Measurements from ENCODE around the gene SKOR1.

Gene SKOR1

GRCh38 chr15:67808821-67809220 lies 16.5 kb upstream of the SKOR1 start:
- no peak for TF ChIP-seq CTCF (IDR thresholded peaks at IDR 0.05; ENCODE audit: insufficient read depth, low read length)
- no peak overlapping the region for H3K4me3 ChIP-seq (replicated peaks; ENCODE audit: insufficient read depth, low read length)
- H3K27ac ChIP-seq (replicated peaks) = no peak overlapping the region
- no peaks in the 10 kb centered on the region for H3K27me3 ChIP-seq (ENCODE audit: insufficient read depth, poor library complexity, severe bottlenecking)
- no peak for DNase-seq (ENCODE audit: low read depth in 1 of 2, low spot score in 1 of 2)

- H3K27me3 ChIP-seq (ENCODE audit: insufficient read depth, poor library complexity, severe bottlenecking) = no peaks in the 10 kb centered on the region
- TF ChIP-seq REST (IDR thresholded peaks at IDR 0.05; ENCODE audit: insufficient replicate concordance, low read depth) (no peak), SPI1 (IDR thresholded peaks at IDR 0.05; ENCODE audit: borderline replicate concordance, low read depth) (no peak), POLR2AphosphoS5 (IDR thresholded peaks at IDR 0.05; ENCODE audit: low read depth) (no peak), GABPA (IDR thresholded peaks at IDR 0.05; ENCODE audit: low read depth) (no peak), CTCF (IDR thresholded peaks at IDR 0.05; ENCODE audit: insufficient read depth, low read length) (no peak)
- H3K4me3 ChIP-seq (replicated peaks; ENCODE audit: insufficient read depth, low read length) = no peak overlapping the region
- DNase-seq (ENCODE audit: low read depth in 1 of 2, low spot score in 1 of 2) = no peak
- no peak overlapping the region for H3K27ac ChIP-seq (replicated peaks)
Observed at GRCh38 chr15:67809441-67809840, 15.9 kb upstream of the SKOR1 start.

- no peaks in the 10 kb centered on the region for H3K27me3 ChIP-seq (ENCODE audit: insufficient read depth, poor library complexity, severe bottlenecking)
- no peak for TF ChIP-seq CTCF (IDR thresholded peaks at IDR 0.05; ENCODE audit: insufficient read depth, low read length)
- TF ChIP-seq SPI1 (IDR thresholded peaks at IDR 0.05; ENCODE audit: borderline replicate concordance, low read depth) = no peak
- TF ChIP-seq REST (IDR thresholded peaks at IDR 0.05; ENCODE audit: insufficient replicate concordance, low read depth) = no peak
- TF ChIP-seq POLR2AphosphoS5 (IDR thresholded peaks at IDR 0.05; ENCODE audit: low read depth) = no peak
- TF ChIP-seq GABPA (IDR thresholded peaks at IDR 0.05; ENCODE audit: low read depth) = no peak
- no peak for DNase-seq (ENCODE audit: low read depth in 1 of 2, low spot score in 1 of 2)
- H3K27ac ChIP-seq (replicated peaks) = no peak overlapping the region
- no peak overlapping the region for H3K4me3 ChIP-seq (replicated peaks; ENCODE audit: insufficient read depth, low read length)
Observed at GRCh38 chr15:67809866-67810265, 15.4 kb upstream of the SKOR1 start.

GRCh38 chr15:67812241-67812644 lies 13.1 kb upstream of the SKOR1 start:
- no peak overlapping the region for H3K4me3 ChIP-seq (replicated peaks; ENCODE audit: insufficient read depth, low read length)
- no peak for DNase-seq (ENCODE audit: low read depth in 1 of 2, low spot score in 1 of 2)
- no peak overlapping the region for H3K27ac ChIP-seq (replicated peaks)

More at GRCh38 chr15:67812241-67812644, 13.1 kb upstream of the SKOR1 start:
- no peak for TF ChIP-seq CTCF (IDR thresholded peaks at IDR 0.05; ENCODE audit: insufficient read depth, low read length)
- TF ChIP-seq POLR2AphosphoS5 (IDR thresholded peaks at IDR 0.05; ENCODE audit: low read depth) = no peak
- no peak for TF ChIP-seq REST (IDR thresholded peaks at IDR 0.05; ENCODE audit: insufficient replicate concordance, low read depth)
- TF ChIP-seq GABPA (IDR thresholded peaks at IDR 0.05; ENCODE audit: low read depth) = no peak
- no peak for TF ChIP-seq SPI1 (IDR thresholded peaks at IDR 0.05; ENCODE audit: borderline replicate concordance, low read depth)
- no peaks in the 10 kb centered on the region for H3K27me3 ChIP-seq (ENCODE audit: insufficient read depth, poor library complexity, severe bottlenecking)
